Measurements from ENCODE around the gene PSMB8.

GRCh38 chr6:32844839-32845383 is 1.1 kb upstream of the PSMB8 start:
- no peak for TF ChIP-seq SAP30 (IDR thresholded peaks at IDR 0.05; ENCODE audit: insufficient read depth, insufficient replicate concordance, low read length)
- no peak for TF ChIP-seq CHD1 (IDR thresholded peaks at IDR 0.05; ENCODE audit: low read depth, low read length)
- no peak for TF ChIP-seq POLR2A (IDR thresholded peaks at IDR 0.05; ENCODE audit: control extremely low read depth in 1 of 2, low read depth in 2 of 2, low read length in 2 of 2)
- TF ChIP-seq PHF8 (conservative IDR thresholded peaks at IDR 0.05; ENCODE audit: low read depth, low read length), result no peak
- TF ChIP-seq, protein P1, sequence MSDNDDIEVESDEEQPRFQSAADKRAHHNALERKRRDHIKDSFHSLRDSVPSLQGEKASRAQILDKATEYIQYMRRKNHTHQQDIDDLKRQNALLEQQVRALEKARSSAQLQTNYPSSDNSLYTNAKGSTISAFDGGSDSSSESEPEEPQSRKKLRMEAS (IDR thresholded peaks at IDR 0.05), result no peak; the same call in 1 of the 2 replicates
- TF ChIP-seq CTCF (IDR thresholded peaks at IDR 0.05; ENCODE audit: control extremely low read depth in 1 of 3, insufficient read depth in 1 of 3, low read depth in 1 of 3, low read length in 3 of 3), result no peak
- no peak for TF ChIP-seq SUZ12 (IDR thresholded peaks at IDR 0.05; ENCODE audit: low read length)
- TF ChIP-seq TAF1 (IDR thresholded peaks at IDR 0.05; ENCODE audit: low read depth, low read length), result no peak; the same call in none of the 2 replicates
- TF ChIP-seq EGR1 (IDR thresholded peaks at IDR 0.05; ENCODE audit: borderline replicate concordance, low read depth, low read length), result no peak
- TF ChIP-seq YY1 (IDR thresholded peaks at IDR 0.05; ENCODE audit: low read depth, low read length), result no peak
- TF ChIP-seq POLR2AphosphoS5 (IDR thresholded peaks at IDR 0.05; ENCODE audit: low read depth, low read length), result no peak; the same call in 1 of the 2 replicates
- no peak for TF ChIP-seq ATF2 (IDR thresholded peaks at IDR 0.05; ENCODE audit: low read length)
